Measurements from ENCODE around the gene DPM1. TPM values are rescaled to one million over a fixed set of nuclear protein-coding genes. Genes with fewer than 3 reads are reported as not detected.

The DPM1 gene
- total RNA-seq, 2 donors from 2014 or later = 31.6 to 61.6 TPM

GRCh38 chr20:50886184-50886790 is 72.0 kb downstream of the DPM1 start:
- intact Hi-C loops (cut with DNase I) = no loop called here
- Histone ChIP-seq H3K36me3 (no peaks in the 10 kb centered on the region), H3K4me3 (no peak overlapping the region), H3K9me3 (no peaks in the 10 kb centered on the region), H3K27ac (no peak overlapping the region), H3K27me3 (replicated peaks; ENCODE audit: insufficient read depth) (no peaks in the 10 kb centered on the region), H3K4me1 (replicated peaks) (no peaks in the 10 kb centered on the region)
- WGBS = 87% methylated on average over 12 of the region's 12 CpGs
- no peak for DNase-seq (ENCODE audit: low spot score)
- TF ChIP-seq POLR2A (IDR thresholded peaks at IDR 0.05) = no peak

- Histone ChIP-seq H3K4me3 (no peak overlapping the region), H3K4me1 (replicated peaks) (no peaks in the 10 kb centered on the region), H3K9me3 (no peaks in the 10 kb centered on the region), H3K27me3 (replicated peaks; ENCODE audit: insufficient read depth) (no peaks in the 10 kb centered on the region), H3K27ac (no peak overlapping the region), H3K36me3 (no peaks in the 10 kb centered on the region)
- DNase-seq (ENCODE audit: low spot score) = no peak
- 87% methylated on average over 5 of the region's 5 CpGs for WGBS
- TF ChIP-seq POLR2A (IDR thresholded peaks at IDR 0.05) (no peak), CTCF (IDR thresholded peaks at IDR 0.05) (no peak), POLR2AphosphoS5 (IDR thresholded peaks at IDR 0.05) (no peak)
- intact Hi-C loops (cut with DNase I) = no loop called here
Observed at GRCh38 chr20:50885781-50886180, 72.6 kb downstream of the DPM1 start.

GRCh38 chr20:50885068-50885467 is 73.3 kb downstream of the DPM1 start:
- H3K4me1 ChIP-seq (replicated peaks) = no peaks in the 10 kb centered on the region
- no peaks in the 10 kb centered on the region for H3K36me3 ChIP-seq
- H3K27ac ChIP-seq = no peak overlapping the region
- H3K4me3 ChIP-seq = no peak overlapping the region
- 81% methylated on average over 7 of the region's 7 CpGs for WGBS
- no peaks in the 10 kb centered on the region for H3K9me3 ChIP-seq
- no peak for TF ChIP-seq POLR2AphosphoS5 (IDR thresholded peaks at IDR 0.05)
- TF ChIP-seq POLR2A (IDR thresholded peaks at IDR 0.05) = no peak
- no peak for TF ChIP-seq CTCF (IDR thresholded peaks at IDR 0.05)
- intact Hi-C loops (cut with DNase I) = no loop called here
- no peak for DNase-seq (ENCODE audit: low spot score)
- no peaks in the 10 kb centered on the region for H3K27me3 ChIP-seq (replicated peaks; ENCODE audit: insufficient read depth)

Other genes with a start within 250 kb of the DPM1 start
- gene PARD6B, start 227.0 kb downstream of the DPM1 start, total RNA-seq = 10 to 100 TPM in 1 of 2 donors, 1 to 10 TPM in 1; 8.3 to 14.4 TPM
- 10 to 100 TPM in 1 of 2 donors, 1 to 10 TPM in 1; 2.9 to 11.4 TPM for gene BCAS4, start 163.5 kb downstream of the DPM1 start, total RNA-seq
- 10 to 100 TPM; 46.8 to 84.7 TPM for gene ADNP, start 27.1 kb downstream of the DPM1 start, total RNA-seq
- gene MOCS3, start 286 bp upstream of the DPM1 start, total RNA-seq = 1 to 10 TPM; 6.6 to 7.9 TPM
- gene KCNG1, start 64.6 kb upstream of the DPM1 start, total RNA-seq = 10 to 100 TPM in 1 of 2 donors, 1 to 10 TPM in 1; 6.8 to 57.9 TPM